Tibial nerve (tissue), 4 donors: ENCODE data around the gene SH3BP1. TPM values are rescaled to one million over a fixed set of nuclear protein-coding genes. Genes with fewer than 3 reads are reported as not detected.
A peak's percentile ranks its signal among the peaks of the same experiment; 100 is the strongest.

ENCODE experiments used
- DNase-seq, 2 donors: peaks; one replicate each; pipeline ENCODE4 v3.0.0-alpha.2; 2019; ENCODE audit warnings: low spot score in 2 of 2
- H3K27ac ChIP-seq, 4 donors: fragments of 200-600 bp; sonication (generic) in 3 of 4; one replicate each; pipeline ENCODE4 v1.5.1; 2017 to 2019; ENCODE audit warnings: mild to moderate bottlenecking in 1 of 4
- H3K27me3 ChIP-seq, 2 donors: fragments of 200-600 bp; sonication (generic) in 1 of 2; one replicate each; pipeline versions ENCODE4 v1.5.1 to v1.6.0; 2017 to 2019
- H3K36me3 ChIP-seq, 3 donors: fragments of 200-600 bp; sonication (generic); one replicate each; pipeline ENCODE4 v1.5.1; 2018 to 2019
- H3K4me1 ChIP-seq, 4 donors: fragments of 200-600 bp; sonication (generic) in 3 of 4; one replicate each; pipeline ENCODE4 v1.5.1; 2017 to 2019
- H3K4me3 ChIP-seq, 4 donors: fragments of 200-600 bp; sonication (generic) in 3 of 4; one replicate each; pipeline ENCODE4 v1.5.1; 2017 to 2019; ENCODE audit warnings: mild to moderate bottlenecking in 1 of 4, moderate library complexity in 1 of 4
- H3K9me3 ChIP-seq, 4 donors: fragments of 200-600 bp; sonication (generic) in 3 of 4; one replicate each; pipeline ENCODE4 v1.5.1; 2017 to 2019
- EP300 ChIP-seq, 2 donors: sonication (generic); formaldehyde crosslinking; IDR thresholded peaks; one replicate each; pipeline ENCODE4 v1.6.1; 2017; ENCODE audit warnings: antibody characterized with exemption in 2 of 2, mild to moderate bottlenecking in 1 of 2
- POLR2A ChIP-seq, 2 donors: fragments of 450-650 bp; IDR thresholded peaks; one replicate each; pipeline ENCODE4 v1.6.1; 2017; ENCODE audit warnings: antibody characterized with exemption in 2 of 2, mild to moderate bottlenecking in 2 of 2, moderate library complexity in 2 of 2
- WGBS, 2 donors: methylation state at CpG; one replicate each; pipeline ENCODE4 v1.1.5; 2018; 5-methylcytosine and 5-hydroxymethylcytosine counted together
- total RNA-seq, 4 donors: library from RNA; depleted of rRNA; stranded (reverse); fragments of >200 nt; gene quantifications; one replicate each; pipeline ENCODE4 v1.1.0, GENCODE V29; 2016
- TF ChIP-seq, protein P1 (sequence below), 5 experiments: fragments of 200-600 bp in 3 of 5; fragments of 450-650 bp in 2 of 5; sonication (generic) in 3 of 5; IDR thresholded peaks; one replicate each; pipeline ENCODE4 v1.5.1; 2016 to 2019; ENCODE audit warnings: antibody characterized with exemption in 5 of 5, mild to moderate bottlenecking in 3 of 5, moderate library complexity in 2 of 5

SH3BP1 gene
- total RNA-seq, 4 donors from 2014 or later: 7.5 to 19.8 (median 13.9) TPM

DNA sequence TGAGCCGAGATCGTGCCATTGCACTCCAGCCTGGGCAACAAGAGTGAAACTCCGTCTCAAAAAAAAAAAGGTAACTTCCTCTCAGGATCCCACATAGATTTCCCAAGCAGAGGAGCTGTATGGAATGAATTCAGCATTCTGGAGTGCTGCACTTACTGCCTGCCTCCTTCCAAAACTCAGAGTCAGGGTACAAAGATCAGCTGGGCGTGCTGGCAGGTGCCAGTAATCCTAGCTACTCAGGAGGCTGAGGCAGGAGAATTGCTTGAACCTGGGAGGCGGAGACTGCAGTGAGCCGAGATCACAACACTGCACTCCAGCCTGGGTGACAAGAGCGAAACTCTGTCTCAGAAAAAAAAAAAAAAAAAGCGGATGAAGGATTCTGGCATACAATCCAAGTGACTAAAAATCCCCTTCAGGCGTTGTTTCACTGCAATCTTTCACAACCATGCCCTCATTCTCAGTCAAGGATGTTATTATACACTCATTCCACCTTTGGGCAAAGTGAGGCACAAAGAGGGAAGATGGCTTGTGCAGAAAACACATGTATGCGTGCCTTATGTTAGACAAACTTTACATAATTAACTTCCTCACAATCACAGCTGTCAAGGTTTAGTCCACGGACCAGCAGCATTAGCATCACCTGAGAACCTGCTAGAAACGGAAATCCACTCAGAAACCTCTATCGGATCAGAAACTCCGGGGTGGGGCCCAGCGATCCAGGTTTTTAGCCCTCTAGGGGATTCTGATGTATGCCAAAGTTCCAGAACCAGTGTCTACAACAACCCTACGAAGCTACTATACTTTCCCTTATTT lies 45.5 kb downstream of the SH3BP1 start:
- TF ChIP-seq POLR2A (IDR thresholded peaks at IDR 0.05) (no peak), EP300 (IDR thresholded peaks at IDR 0.05) (no peak)
- TF ChIP-seq, protein P1, sequence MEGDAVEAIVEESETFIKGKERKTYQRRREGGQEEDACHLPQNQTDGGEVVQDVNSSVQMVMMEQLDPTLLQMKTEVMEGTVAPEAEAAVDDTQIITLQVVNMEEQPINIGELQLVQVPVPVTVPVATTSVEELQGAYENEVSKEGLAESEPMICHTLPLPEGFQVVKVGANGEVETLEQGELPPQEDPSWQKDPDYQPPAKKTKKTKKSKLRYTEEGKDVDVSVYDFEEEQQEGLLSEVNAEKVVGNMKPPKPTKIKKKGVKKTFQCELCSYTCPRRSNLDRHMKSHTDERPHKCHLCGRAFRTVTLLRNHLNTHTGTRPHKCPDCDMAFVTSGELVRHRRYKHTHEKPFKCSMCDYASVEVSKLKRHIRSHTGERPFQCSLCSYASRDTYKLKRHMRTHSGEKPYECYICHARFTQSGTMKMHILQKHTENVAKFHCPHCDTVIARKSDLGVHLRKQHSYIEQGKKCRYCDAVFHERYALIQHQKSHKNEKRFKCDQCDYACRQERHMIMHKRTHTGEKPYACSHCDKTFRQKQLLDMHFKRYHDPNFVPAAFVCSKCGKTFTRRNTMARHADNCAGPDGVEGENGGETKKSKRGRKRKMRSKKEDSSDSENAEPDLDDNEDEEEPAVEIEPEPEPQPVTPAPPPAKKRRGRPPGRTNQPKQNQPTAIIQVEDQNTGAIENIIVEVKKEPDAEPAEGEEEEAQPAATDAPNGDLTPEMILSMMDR (IDR thresholded peaks at IDR 0.05): no peak
- Histone ChIP-seq H3K36me3 (peaks cover 0 to 28% (median 0%) of the 10 kb centered on the region in 3 donors), H3K4me1 (peaks cover 0 to 42% (median 18%) of the 10 kb centered on the region in 4 donors), H3K4me3 (no peak overlapping the region), H3K27me3 (no peaks in the 10 kb centered on the region), H3K9me3 (no peaks in the 10 kb centered on the region), H3K27ac (peak overlapping the region in 1 of 4 donors; percentile 81)
- no peak for DNase-seq
- 76 to 78% methylated on average over 16 of the region's 16 CpGs for WGBS, 2 donors

DNA sequence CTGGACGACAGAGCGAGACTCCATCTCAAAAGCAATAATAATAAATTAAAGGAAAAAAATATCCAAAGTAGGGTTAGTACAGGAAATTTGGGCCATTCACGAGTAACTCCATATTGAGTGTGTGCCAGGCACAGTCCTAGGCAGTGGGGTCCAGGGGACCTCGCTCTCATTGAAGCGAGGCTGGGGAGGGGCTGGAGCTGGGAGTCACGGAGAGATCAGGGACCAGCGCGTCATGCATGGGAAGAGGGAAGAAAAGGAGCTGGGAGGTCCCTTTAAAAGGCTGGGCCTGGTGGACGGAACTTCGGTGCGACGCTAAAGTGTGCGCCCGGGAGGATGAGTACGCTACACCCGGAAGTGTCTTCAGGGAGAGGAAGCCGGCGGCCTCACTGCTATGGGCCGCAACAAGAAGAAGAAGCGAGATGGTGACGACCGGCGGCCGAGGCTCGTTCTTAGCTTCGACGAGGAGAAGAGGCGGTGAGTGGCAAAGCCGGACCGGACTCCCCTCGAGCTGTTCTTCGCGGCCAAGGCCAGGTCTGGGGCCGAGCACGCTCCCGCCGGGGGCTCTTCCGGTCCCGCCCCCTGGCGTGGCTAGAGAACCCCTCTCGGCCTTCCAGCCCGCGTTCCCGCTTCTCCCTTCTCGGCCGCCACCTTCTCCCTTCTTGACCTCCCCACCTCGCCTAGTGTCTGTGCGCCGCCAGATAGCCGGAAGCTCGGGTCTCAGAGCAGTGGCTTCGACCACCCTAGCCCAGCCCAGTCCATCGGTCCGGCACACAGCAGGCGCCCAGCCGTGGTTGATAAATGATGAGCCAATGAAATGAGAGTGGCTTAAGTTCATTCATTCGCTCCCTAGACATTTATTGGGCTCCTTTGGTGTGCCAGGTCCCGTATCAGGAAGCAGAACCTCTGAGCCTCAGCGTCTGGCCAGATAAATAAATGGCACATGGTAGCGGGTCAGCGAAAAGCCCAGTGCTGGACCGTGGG lies 46.8 kb downstream of the SH3BP1 start, which contains the start of gene NOL12:
Gene NOL12 (plus strand): TSS at position 342 of the 981 bp plus-strand sequence. CDS start 50 bp downstream, at position 392.
- peaks cover 0 to 31% (median 16%) of the 10 kb centered on the region in 4 donors for H3K4me1 ChIP-seq
- no peaks in the 10 kb centered on the region for H3K27me3 ChIP-seq
- H3K9me3 ChIP-seq: no peaks in the 10 kb centered on the region
- peak within 1 kb of the TSS; percentile 60 to 91 (median 70) for H3K4me3 ChIP-seq
- DNase-seq: peak; percentile 43 to 75
- H3K36me3 ChIP-seq: peaks cover 3 to 33% (median 9%) of the 10 kb centered on the region in 3 donors
- peak within 1 kb of the TSS; percentile 63 to 94 (median 83) for H3K27ac ChIP-seq
- 2% methylated on average over 58 to 59 of the region's 62 CpGs for whole genome bisulfite sequencing, 2 donors
- TF ChIP-seq, protein P1 (IDR thresholded peaks at IDR 0.05): peak in 2 of 5 experiments; percentile 17 to 47
- TF ChIP-seq EP300 (IDR thresholded peaks at IDR 0.05) (peak; percentile 43 to 86), POLR2A (IDR thresholded peaks at IDR 0.05) (peak in 1 of 2 donors; percentile 31)

DNA sequence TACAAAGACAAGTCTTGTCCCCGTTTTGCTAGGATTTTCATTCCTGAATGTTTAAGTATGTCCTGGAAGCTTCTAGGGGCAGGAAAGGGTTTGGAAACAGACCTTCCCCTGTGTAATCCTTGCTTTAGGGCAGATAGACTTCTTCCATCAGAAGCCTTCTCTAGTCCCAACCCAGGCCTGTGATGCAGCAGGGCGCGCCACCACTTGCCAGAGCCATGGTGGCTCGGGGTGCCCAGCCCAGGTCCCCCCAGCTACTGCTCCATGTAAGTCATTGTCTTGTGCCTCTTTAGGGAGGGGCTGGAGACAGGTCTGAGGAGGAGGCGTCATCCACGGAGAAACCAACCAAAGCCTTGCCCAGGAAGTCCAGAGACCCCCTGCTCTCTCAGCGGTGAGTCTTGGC lies 50.9 kb downstream of the SH3BP1 start:
- H3K4me3 ChIP-seq: no peak overlapping the region
- H3K4me1 ChIP-seq: peaks cover 0 to 23% (median 13%) of the 10 kb centered on the region in 4 donors
- no peaks in the 10 kb centered on the region for H3K27me3 ChIP-seq
- H3K9me3 ChIP-seq: no peaks in the 10 kb centered on the region
- H3K36me3 ChIP-seq: peaks cover 3 to 70% (median 20%) of the 10 kb centered on the region in 3 donors
- 75 to 85% methylated on average over 7 of the region's 7 CpGs for WGBS, 2 donors
- DNase-seq: no peak
- no peak overlapping the region for H3K27ac ChIP-seq
- TF ChIP-seq, protein P1 (IDR thresholded peaks at IDR 0.05): no peak
- TF ChIP-seq EP300 (IDR thresholded peaks at IDR 0.05): no peak
- no peak for TF ChIP-seq POLR2A (IDR thresholded peaks at IDR 0.05)

DNA sequence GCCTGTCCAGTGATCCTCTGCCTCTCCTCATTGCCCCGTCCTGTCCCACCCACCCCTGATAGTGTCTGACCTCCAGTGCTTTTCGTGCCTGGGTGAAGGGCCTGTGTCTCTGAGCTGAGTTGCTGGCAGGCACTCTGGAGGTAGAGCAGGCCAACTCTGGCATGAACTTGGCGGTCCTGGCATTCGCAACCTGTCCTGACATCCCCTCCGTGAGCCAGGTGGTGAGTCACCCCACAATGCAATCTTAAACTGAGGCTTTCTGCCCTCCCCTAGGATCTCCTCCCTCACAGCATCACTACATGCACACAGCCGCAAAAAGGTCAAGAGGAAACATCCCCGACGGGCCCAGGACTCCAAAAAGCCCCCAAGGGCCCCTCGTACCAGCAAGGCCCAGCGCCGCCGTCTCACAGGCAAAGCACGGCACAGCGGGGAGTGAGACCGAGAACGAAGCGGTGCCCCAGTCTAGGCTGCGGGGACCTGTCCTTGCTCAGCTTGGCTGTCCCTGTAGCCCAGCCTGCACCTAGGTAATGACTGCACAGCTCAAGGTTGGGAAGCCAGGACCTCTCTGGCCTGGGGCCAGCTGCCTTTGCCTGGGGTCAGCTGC lies 51.5 kb downstream of the SH3BP1 start:
- WGBS, 2 donors: 88 to 96% methylated on average over 18 of the region's 18 CpGs
- no peak for DNase-seq
- H3K4me3 ChIP-seq: no peak overlapping the region
- H3K27ac ChIP-seq: no peak overlapping the region
- TF ChIP-seq, protein P1 (IDR thresholded peaks at IDR 0.05): no peak
- TF ChIP-seq POLR2A (IDR thresholded peaks at IDR 0.05): no peak
- TF ChIP-seq EP300 (IDR thresholded peaks at IDR 0.05): no peak
- H3K36me3 ChIP-seq: peaks cover 3 to 70% (median 20%) of the 10 kb centered on the region in 3 donors
- peaks cover 0 to 24% (median 15%) of the 10 kb centered on the region in 4 donors for H3K4me1 ChIP-seq
- no peaks in the 10 kb centered on the region for H3K27me3 ChIP-seq
- no peaks in the 10 kb centered on the region for H3K9me3 ChIP-seq
